CD14-positive monocyte (primary cell): Measurements from ENCODE around the gene CKAP5. TPM values are rescaled to one million over a fixed set of nuclear protein-coding genes. Genes with fewer than 3 reads are reported as not detected.

ENCODE experiments used
- DNase-seq, 3 donors: peaks; one replicate each; pipeline ENCODE4 v3.0.0-alpha.2; 2011 to 2022
- H2AFZ ChIP-seq: 2 replicates; pipeline ENCODE4 v1.6.0; 2012; ENCODE audit warnings: mild to moderate bottlenecking, low read depth, low read length, inconsistent platforms; ENCODE audit not compliant: insufficient read depth, poor library complexity, severe bottlenecking
- H3K27ac ChIP-seq, 2 donors: 1 replicate in 1 of 2; 2 replicates in 1 of 2; pipeline ENCODE4 v1.5.1; 2012 to 2013; ENCODE audit warnings: low read length in 2 of 2, control low read depth in 1 of 2, inconsistent platforms in 1 of 2, low read depth in 1 of 2, mild to moderate bottlenecking in 1 of 2
- H3K27me3 ChIP-seq, 2 donors: one replicate each; pipeline versions ENCODE4 v1.6.0 to v1.6.1; 2011 to 2013; ENCODE audit warnings: low read length in 2 of 2; ENCODE audit not compliant: control insufficient read depth in 2 of 2, insufficient read depth in 2 of 2
- H3K36me3 ChIP-seq, 2 donors: replicated peaks in 1 of 2; 1 replicate in 1 of 2; 2 replicates in 1 of 2; pipeline versions ENCODE4 v1.5.1 to v1.6.1; 2012 to 2013; ENCODE audit warnings: low read length in 2 of 2, control low read depth in 1 of 2, inconsistent platforms in 1 of 2, mild to moderate bottlenecking in 1 of 2; ENCODE audit not compliant: insufficient read depth in 2 of 2, control insufficient read depth in 1 of 2
- H3K4me1 ChIP-seq, 2 donors: 1 replicate in 1 of 2; 2 replicates in 1 of 2; pipeline versions ENCODE4 v1.5.1 to v1.6.1; 2012 to 2013; ENCODE audit warnings: low read length in 2 of 2, control low read depth in 1 of 2, inconsistent platforms in 1 of 2, mild to moderate bottlenecking in 1 of 2, moderate library complexity in 1 of 2; ENCODE audit not compliant: insufficient read depth in 2 of 2, control insufficient read depth in 1 of 2
- H3K4me2 ChIP-seq: replicated peaks from 2 replicates; pipeline ENCODE3; 2012; ENCODE audit warnings: low read length, moderate library complexity, mild to moderate bottlenecking; ENCODE audit not compliant: poor library complexity, severe bottlenecking; ENCODE audit errors: extremely low read depth
- H3K4me3 ChIP-seq, 3 experiments: fragments of 200-600 bp in 1 of 3; sonication (generic) in 1 of 3; replicated peaks in 1 of 3; 1 replicate in 2 of 3; 2 replicates in 1 of 3; pipeline ENCODE4 v1.5.1; 2011 to 2013; ENCODE audit warnings: low read length in 3 of 3, mild to moderate bottlenecking in 3 of 3, control low read depth in 2 of 3, low read depth in 2 of 3, inconsistent platforms in 1 of 3, moderate library complexity in 1 of 3
- H3K79me2 ChIP-seq: 2 replicates; pipeline ENCODE4 v1.6.0; 2012; ENCODE audit warnings: mild to moderate bottlenecking, control low read depth, inconsistent platforms, low read length, moderate library complexity; ENCODE audit not compliant: insufficient read depth
- H3K9ac ChIP-seq: 2 replicates; pipeline ENCODE4 v1.6.0; 2017; ENCODE audit warnings: low read length, mild to moderate bottlenecking; ENCODE audit not compliant: insufficient read depth, poor library complexity, severe bottlenecking
- H3K9me3 ChIP-seq, 2 donors: replicated peaks in 1 of 2; 1 replicate in 1 of 2; 2 replicates in 1 of 2; pipeline versions ENCODE4 v1.5.1 to v1.6.1; 2012 to 2013; ENCODE audit warnings: low read length in 2 of 2, control low read depth in 1 of 2; ENCODE audit not compliant: control insufficient read depth in 1 of 2, insufficient read depth in 1 of 2
- H4K20me1 ChIP-seq: 2 replicates; pipeline ENCODE4 v1.6.0; 2012; ENCODE audit warnings: mild to moderate bottlenecking, low read length, control low read depth, moderate library complexity; ENCODE audit not compliant: insufficient read depth
- H3K27ac Mint-ChIP-seq, 7 donors: one replicate each; pipeline ENCODE4 v1.8.0; 2020; ENCODE audit warnings: mild to moderate bottlenecking in 7 of 7, mixed read lengths in 7 of 7, moderate library complexity in 6 of 7, inconsistent platforms in 2 of 7
- H3K27me3 Mint-ChIP-seq, 3 donors: one replicate each; pipeline ENCODE4 v1.8.0; 2021 to 2022; ENCODE audit warnings: low read depth in 3 of 3, mild to moderate bottlenecking in 3 of 3, mixed read lengths in 3 of 3, moderate library complexity in 3 of 3, inconsistent platforms in 1 of 3
- H3K36me3 Mint-ChIP-seq, 2 donors: one replicate each; pipeline ENCODE4 v1.8.0; 2020; ENCODE audit warnings: mixed read lengths in 2 of 2, inconsistent platforms in 1 of 2, mild to moderate bottlenecking in 1 of 2
- H3K4me1 Mint-ChIP-seq: one replicate; pipeline ENCODE4 v1.8.0; 2020; ENCODE audit warnings: mild to moderate bottlenecking, mixed read lengths
- H3K4me3 Mint-ChIP-seq, 2 donors: one replicate each; pipeline ENCODE4 v1.8.0; 2020; ENCODE audit warnings: mild to moderate bottlenecking in 2 of 2, mixed read lengths in 2 of 2, moderate library complexity in 1 of 2
- H3K9me3 Mint-ChIP-seq, 7 donors: one replicate each; pipeline ENCODE4 v1.8.0; 2020 to 2022; ENCODE audit warnings: mixed read lengths in 7 of 7, mild to moderate bottlenecking in 6 of 7, moderate library complexity in 6 of 7, inconsistent platforms in 2 of 7
- WGBS: methylation state at CpG from one replicate; pipeline ENCODE4 v1.1.5; 2013; ENCODE audit warnings: missing lambda C conversion rate; ENCODE audit not compliant: insufficient coverage; 5-methylcytosine and 5-hydroxymethylcytosine counted together
- intact Hi-C, 2 donors: fragments of 100-400 bp; cut with micrococcal nuclease; formaldehyde crosslinking; loops; one replicate each; pipeline versions ENCODE4 v1.15.0 to v1.15.1; 2023
- polyA plus RNA-seq, 3 donors: library from polyadenylated mRNA; depleted of rRNA in 1 of 3; unstranded in 2 of 3; stranded (reverse) in 1 of 3; fragments of 300-500 nt in 2 of 3; fragments of >200 nt in 1 of 3; fragmentation: Illumina TruSeq in 2 of 3; gene quantifications; 1 replicate in 2 of 3; 2 replicates in 1 of 3; pipeline ENCODE4 v1.2.3, GENCODE V29; 2012 to 2021
- TF ChIP-seq, protein P1 (sequence below): fragments of 200-600 bp; IDR thresholded peaks from one replicate; pipeline ENCODE4 v1.8.0; 2022; ENCODE audit warnings: antibody characterized with exemption, mild to moderate bottlenecking

The CKAP5 gene
- polyA plus RNA-seq, 3 donors, result 6.4 to 10.2 (median 7.9) TPM

DNA sequence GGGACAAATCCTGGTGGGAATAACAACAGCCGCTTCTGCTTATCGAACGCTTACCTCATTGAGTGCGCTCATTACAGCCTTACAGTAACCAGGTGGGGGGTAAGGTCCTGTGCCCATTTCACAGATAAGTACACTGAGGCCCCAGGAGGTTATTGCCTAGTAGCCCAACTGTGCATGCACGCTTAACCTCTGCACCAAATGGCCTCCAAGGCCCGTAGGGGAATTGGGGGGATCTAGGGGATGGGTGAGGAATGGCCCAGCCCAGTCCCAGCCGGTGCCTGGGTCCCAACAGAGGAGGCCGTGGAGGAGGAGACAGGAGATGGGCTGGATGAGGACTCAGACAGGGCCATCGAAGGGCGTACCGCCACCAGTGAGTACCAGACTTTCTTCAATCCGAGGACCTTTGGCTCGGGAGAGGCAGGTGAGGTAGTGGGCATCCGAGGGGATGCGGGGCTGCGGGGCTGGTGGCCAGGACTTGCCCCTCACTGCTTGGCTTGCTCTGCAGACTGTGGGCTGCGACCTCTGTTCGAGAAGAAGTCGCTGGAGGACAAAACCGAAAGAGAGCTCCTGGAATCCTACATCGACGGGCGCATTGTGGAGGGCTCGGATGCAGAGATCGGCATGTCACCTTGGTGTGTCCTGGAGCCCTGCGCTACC lies 119.7 kb downstream of the CKAP5 start:
- Histone ChIP-seq H3K4me1 (no peaks in the 10 kb centered on the region), H3K4me3 (no peak overlapping the region), H3K9ac (no peak overlapping the region), H3K36me3 (no peaks in the 10 kb centered on the region), H2AFZ (no peak overlapping the region), H3K4me2 (no peak overlapping the region), H3K27ac (no peak overlapping the region), H3K9me3 (no peaks in the 10 kb centered on the region), H3K27me3 (no peaks in the 10 kb centered on the region), H4K20me1 (no peaks in the 10 kb centered on the region), H3K79me2 (no peaks in the 10 kb centered on the region)
- Mint-ChIP-seq H3K4me1 (peaks cover 6% of the 10 kb centered on the region), H3K9me3 (peaks cover 0 to 3% (median 0%) of the 10 kb centered on the region in 7 donors), H3K4me3 (no peak overlapping the region), H3K36me3 (no peaks in the 10 kb centered on the region), H3K27me3 (peaks cover 0 to 7% (median 6%) of the 10 kb centered on the region in 3 donors), H3K27ac (no peak overlapping the region)
- DNase-seq, result no peak
- intact Hi-C loops, result no loop called here
- TF ChIP-seq, protein P1, sequence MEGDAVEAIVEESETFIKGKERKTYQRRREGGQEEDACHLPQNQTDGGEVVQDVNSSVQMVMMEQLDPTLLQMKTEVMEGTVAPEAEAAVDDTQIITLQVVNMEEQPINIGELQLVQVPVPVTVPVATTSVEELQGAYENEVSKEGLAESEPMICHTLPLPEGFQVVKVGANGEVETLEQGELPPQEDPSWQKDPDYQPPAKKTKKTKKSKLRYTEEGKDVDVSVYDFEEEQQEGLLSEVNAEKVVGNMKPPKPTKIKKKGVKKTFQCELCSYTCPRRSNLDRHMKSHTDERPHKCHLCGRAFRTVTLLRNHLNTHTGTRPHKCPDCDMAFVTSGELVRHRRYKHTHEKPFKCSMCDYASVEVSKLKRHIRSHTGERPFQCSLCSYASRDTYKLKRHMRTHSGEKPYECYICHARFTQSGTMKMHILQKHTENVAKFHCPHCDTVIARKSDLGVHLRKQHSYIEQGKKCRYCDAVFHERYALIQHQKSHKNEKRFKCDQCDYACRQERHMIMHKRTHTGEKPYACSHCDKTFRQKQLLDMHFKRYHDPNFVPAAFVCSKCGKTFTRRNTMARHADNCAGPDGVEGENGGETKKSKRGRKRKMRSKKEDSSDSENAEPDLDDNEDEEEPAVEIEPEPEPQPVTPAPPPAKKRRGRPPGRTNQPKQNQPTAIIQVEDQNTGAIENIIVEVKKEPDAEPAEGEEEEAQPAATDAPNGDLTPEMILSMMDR, result no peak
- WGBS, result 96% methylated on average over 26 of the region's 26 CpGs

DNA sequence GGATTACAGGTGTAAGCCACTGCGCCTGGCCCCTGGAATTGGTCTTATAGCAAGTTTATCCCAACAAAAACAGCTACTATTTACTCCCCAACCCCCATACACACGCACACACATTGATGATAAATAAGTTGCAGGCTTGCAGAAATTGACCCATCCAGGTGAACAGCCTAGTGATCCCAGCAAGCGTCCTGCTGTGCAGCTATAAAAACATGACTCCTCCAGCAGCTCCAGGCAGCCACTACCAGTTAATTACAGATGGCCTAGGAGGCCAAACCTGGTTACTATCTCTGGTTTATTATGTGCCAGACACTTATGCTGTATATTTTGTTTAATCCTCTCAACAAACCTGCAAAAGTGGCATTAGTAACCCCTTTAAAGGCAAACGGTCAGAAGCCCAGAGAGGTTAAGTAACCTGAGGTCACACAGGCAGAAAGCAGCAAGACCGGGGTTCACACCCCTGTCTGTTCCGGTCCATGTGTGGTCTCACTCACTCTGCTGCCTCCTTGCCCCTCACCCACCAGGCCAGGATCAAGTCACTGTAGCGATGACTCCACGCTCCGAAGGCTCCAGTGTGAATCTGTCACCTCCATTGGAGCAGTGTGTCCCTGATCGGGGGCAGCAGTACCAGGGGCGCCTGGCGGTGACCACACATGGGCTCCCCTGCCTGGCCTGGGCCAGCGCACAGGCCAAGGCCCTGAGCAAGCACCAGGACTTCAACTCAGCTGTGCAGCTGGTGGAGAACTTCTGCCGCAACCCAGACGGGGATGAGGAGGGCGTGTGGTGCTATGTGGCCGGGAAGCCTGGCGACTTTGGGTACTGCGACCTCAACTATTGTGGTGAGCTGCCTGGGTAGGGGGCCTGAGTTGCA lies 120.5 kb downstream of the CKAP5 start:
- intact Hi-C loops, result no loop called here
- H3K27ac Mint-ChIP-seq, result no peak overlapping the region

More for the DNA sequence above, 120.5 kb downstream of the CKAP5 start:
- no peaks in the 10 kb centered on the region for H3K79me2 ChIP-seq
- peaks cover 6% of the 10 kb centered on the region for H3K4me1 Mint-ChIP-seq
- DNase-seq, result no peak
- peaks cover 0 to 8% (median 7%) of the 10 kb centered on the region in 3 donors for H3K27me3 Mint-ChIP-seq
- H3K4me2 ChIP-seq, result no peak overlapping the region
- no peak overlapping the region for H3K27ac ChIP-seq
- H3K9ac ChIP-seq, result no peak overlapping the region
- no peaks in the 10 kb centered on the region for H3K36me3 ChIP-seq
- no peaks in the 10 kb centered on the region for H3K9me3 ChIP-seq
- H3K27me3 ChIP-seq, result no peaks in the 10 kb centered on the region
- no peak overlapping the region for H3K4me3 ChIP-seq
- no peaks in the 10 kb centered on the region for H3K36me3 Mint-ChIP-seq
- TF ChIP-seq, protein P1, result no peak
- H3K4me1 ChIP-seq, result no peaks in the 10 kb centered on the region
- WGBS, result 95% methylated on average over 17 of the region's 19 CpGs
- no peaks in the 10 kb centered on the region for H4K20me1 ChIP-seq
- no peak overlapping the region for H3K4me3 Mint-ChIP-seq
- H2AFZ ChIP-seq, result no peak overlapping the region
- peaks cover 0 to 3% (median 0%) of the 10 kb centered on the region in 7 donors for H3K9me3 Mint-ChIP-seq
